ENCODE measurements around the gene SULF2.

The SULF2 gene

DNA sequence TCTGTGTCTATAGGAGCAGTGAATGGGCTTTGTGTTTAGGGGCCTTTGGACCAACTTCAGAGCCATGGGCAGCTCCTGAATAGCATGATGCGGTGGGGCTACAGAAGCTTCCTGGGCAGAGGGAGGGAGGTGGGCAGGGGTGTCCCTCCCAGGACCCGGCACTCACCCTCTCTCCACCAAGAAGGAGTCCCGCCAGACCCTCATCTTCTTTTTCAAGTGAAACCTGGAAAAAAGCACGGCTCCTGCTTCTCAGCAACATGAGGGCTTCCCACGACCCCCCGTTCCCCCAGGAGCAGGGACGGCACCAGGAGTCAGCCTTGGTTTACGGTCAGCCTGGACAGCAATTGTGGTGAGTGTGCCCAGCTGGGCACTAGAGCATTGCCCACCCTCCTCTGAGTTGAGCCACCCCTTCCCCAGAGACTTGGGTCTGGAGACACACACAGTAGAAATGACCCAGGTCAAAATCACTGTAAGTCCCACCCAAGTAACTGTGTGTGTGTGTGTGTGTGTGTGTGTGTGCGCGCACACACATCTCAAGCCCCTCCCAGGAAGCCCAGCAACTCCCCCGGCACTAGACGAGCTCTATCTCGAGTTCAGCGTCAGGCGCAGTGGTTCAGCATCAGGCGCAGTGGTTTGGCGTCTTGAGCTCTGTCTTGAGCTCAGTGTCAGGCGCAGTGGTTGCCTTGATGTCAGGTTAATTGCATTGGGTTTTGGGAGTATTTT lies 108.2 kb downstream of the SULF2 start:
- no peaks in the 10 kb centered on the region for H3K4me1 ChIP-seq (ENCODE audit: control insufficient read depth in 2 of 2, insufficient read depth in 2 of 2, low read length in 2 of 2)
- peaks cover 0 to 7% of the 10 kb centered on the region in 2 donors for H3K36me3 ChIP-seq (ENCODE audit: control insufficient read depth in 2 of 2, insufficient read depth in 2 of 2, low read length in 2 of 2)

DNA sequence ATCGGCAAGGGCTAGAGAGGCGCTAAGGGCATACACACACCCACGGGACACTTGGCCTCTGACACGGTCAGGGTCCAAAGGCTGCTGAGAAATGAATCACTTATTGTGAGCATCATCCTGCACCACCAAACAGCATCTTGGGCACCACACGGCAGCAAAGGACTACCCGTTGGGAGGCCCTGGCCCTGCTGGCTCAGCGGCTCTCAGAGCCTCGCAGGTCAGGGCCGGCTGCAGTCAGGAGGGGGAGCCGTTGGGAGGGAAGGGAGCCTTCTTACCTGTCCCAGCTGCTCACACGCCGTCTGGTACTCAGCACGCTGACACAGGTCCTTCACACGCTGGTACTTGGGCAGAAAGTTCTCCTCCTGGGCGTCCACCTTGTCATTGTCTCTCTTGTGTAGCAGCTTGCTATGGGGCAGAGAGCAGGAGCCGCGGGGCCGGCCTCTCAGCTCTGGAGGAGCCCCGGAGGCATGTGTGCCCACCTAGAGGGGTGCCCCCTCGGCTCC lies 109.0 kb downstream of the SULF2 start:
- no peaks in the 10 kb centered on the region for H3K9me3 ChIP-seq (ENCODE audit: control insufficient read depth in 2 of 2, low read length in 2 of 2)
- H3K4me1 ChIP-seq (ENCODE audit: control insufficient read depth in 2 of 2, insufficient read depth in 2 of 2, low read length in 2 of 2) = no peaks in the 10 kb centered on the region
- H3K27me3 ChIP-seq (ENCODE audit: control insufficient read depth in 2 of 2, insufficient read depth in 2 of 2, low read length in 2 of 2) = no peaks in the 10 kb centered on the region
- no peak overlapping the region for H3K9ac ChIP-seq (ENCODE audit: low read depth in 1 of 2, low read length in 2 of 2)
- H3K27ac ChIP-seq (ENCODE audit: low read depth in 2 of 2, low read length in 2 of 2) = no peak overlapping the region
- peaks cover 0 to 7% of the 10 kb centered on the region in 2 donors for H3K36me3 ChIP-seq (ENCODE audit: control insufficient read depth in 2 of 2, insufficient read depth in 2 of 2, low read length in 2 of 2)
- no peak overlapping the region for H3K4me3 ChIP-seq (ENCODE audit: low read length in 2 of 2)

More for the DNA sequence above, 108.2 kb downstream of the SULF2 start:
- no peak overlapping the region for H3K9ac ChIP-seq (ENCODE audit: low read depth in 1 of 2, low read length in 2 of 2)
- H3K27me3 ChIP-seq (ENCODE audit: control insufficient read depth in 2 of 2, insufficient read depth in 2 of 2, low read length in 2 of 2) = no peaks in the 10 kb centered on the region
- no peak overlapping the region for H3K27ac ChIP-seq (ENCODE audit: low read depth in 2 of 2, low read length in 2 of 2)
- H3K9me3 ChIP-seq (ENCODE audit: control insufficient read depth in 2 of 2, low read length in 2 of 2) = no peaks in the 10 kb centered on the region
- no peak overlapping the region for H3K4me3 ChIP-seq (ENCODE audit: low read length in 2 of 2)

DNA sequence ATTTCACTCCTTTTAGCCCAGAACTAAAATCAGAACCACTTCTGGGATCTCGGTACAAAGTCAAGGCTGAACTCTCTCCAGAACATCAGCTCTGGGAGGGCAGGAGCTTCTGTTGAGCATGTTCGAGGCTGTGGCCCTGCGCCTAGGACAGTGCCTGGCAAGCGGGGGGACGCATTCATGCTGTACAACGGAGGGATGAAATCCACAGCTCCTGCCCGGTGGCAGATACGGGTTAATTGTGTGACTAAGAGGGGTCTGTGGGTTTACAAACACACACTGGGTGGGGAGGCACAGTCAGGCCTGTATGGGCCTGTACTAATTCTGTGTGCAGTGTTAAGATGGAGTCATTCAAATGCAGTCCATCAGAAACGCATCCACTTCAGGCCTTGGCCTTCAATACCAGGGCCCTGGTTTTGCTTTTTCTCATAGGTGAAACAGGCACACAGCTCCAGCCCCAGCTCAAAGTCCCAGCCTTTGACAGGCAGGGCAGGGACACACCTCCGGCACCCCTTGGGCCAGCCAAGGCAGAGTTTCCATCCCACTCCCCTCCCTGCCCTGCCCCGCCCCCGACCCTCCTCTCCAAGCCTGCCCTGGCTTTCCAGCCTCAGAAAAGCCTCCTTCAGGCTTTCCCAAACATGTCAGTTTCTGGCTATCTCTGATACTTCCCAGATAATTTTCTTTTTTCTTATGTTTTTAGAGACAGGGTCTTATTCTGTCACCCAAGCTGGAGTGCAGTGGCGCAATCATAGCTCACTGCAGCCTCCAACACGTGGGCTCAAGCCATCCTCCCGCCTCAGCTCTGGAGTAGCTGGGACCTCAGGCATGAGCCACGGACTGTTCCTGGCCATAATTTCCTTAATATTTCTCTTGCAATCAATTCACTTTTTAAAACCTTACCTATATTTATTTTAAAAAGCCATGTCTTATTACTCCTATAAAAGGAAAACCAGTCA lies 109.8 kb downstream of the SULF2 start:
- no peak overlapping the region for H3K4me3 ChIP-seq (ENCODE audit: low read length in 2 of 2)
- no peaks in the 10 kb centered on the region for H3K27me3 ChIP-seq (ENCODE audit: control insufficient read depth in 2 of 2, insufficient read depth in 2 of 2, low read length in 2 of 2)
- no peaks in the 10 kb centered on the region for H3K9me3 ChIP-seq (ENCODE audit: control insufficient read depth in 2 of 2, low read length in 2 of 2)
- H3K9ac ChIP-seq (ENCODE audit: low read depth in 1 of 2, low read length in 2 of 2) = no peak overlapping the region
- H3K36me3 ChIP-seq (ENCODE audit: control insufficient read depth in 2 of 2, insufficient read depth in 2 of 2, low read length in 2 of 2) = peaks cover 0 to 4% of the 10 kb centered on the region in 2 donors
- no peaks in the 10 kb centered on the region for H3K4me1 ChIP-seq (ENCODE audit: control insufficient read depth in 2 of 2, insufficient read depth in 2 of 2, low read length in 2 of 2)
- H3K27ac ChIP-seq (ENCODE audit: low read depth in 2 of 2, low read length in 2 of 2) = no peak overlapping the region

DNA sequence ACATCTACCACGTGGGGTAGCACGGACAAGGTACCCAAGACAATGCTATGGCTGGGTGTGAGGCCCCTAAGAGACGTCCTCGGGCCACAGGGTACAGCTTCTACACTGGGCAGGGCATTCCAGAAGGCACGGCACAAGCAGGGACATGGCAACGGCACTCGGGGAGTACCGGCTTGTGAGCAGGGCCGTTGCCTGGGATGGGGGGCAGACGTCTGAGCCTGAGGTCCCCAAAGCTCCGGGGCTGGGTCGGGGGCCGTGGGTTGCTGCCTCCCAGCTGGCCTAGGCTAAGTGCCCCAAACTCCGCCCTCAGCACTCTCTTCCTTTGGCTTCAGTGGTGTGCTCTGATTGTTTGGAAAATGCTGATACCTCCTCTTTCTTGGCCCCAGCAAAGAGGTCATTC lies 110.6 kb downstream of the SULF2 start:
- H3K36me3 ChIP-seq (ENCODE audit: control insufficient read depth in 2 of 2, insufficient read depth in 2 of 2, low read length in 2 of 2) = peaks cover 0 to 2% of the 10 kb centered on the region in 2 donors
- no peak overlapping the region for H3K27ac ChIP-seq (ENCODE audit: low read depth in 2 of 2, low read length in 2 of 2)
- no peaks in the 10 kb centered on the region for H3K4me1 ChIP-seq (ENCODE audit: control insufficient read depth in 2 of 2, insufficient read depth in 2 of 2, low read length in 2 of 2)
- H3K9ac ChIP-seq (ENCODE audit: low read depth in 1 of 2, low read length in 2 of 2) = no peak overlapping the region
- H3K9me3 ChIP-seq (ENCODE audit: control insufficient read depth in 2 of 2, low read length in 2 of 2) = no peaks in the 10 kb centered on the region
- H3K4me3 ChIP-seq (ENCODE audit: low read length in 2 of 2) = no peak overlapping the region
- no peaks in the 10 kb centered on the region for H3K27me3 ChIP-seq (ENCODE audit: control insufficient read depth in 2 of 2, insufficient read depth in 2 of 2, low read length in 2 of 2)

DNA sequence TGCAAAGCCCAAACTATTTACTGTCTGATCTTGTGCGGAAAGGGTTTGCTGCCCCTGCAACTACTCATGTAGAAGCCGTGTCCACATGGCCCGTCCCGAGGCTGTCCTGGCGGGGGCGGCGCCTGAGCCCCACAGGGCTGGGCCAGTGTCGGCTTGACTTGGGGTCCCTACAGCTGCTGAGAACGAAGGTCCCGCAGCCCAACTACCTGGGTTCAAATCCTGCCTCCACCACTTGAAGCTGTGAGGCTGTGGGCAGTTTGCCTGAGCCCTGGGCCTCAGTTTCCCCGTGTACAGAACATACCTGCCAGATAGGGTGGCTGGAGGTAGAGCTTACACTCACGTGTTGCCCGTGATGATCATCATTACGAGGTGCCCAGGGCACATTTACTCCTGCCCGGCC lies 111.1 kb downstream of the SULF2 start:
- Histone ChIP-seq H3K36me3 (ENCODE audit: control insufficient read depth in 2 of 2, insufficient read depth in 2 of 2, low read length in 2 of 2) (peaks cover 0 to 2% of the 10 kb centered on the region in 2 donors), H3K27ac (ENCODE audit: low read depth in 2 of 2, low read length in 2 of 2) (no peak overlapping the region), H3K4me3 (ENCODE audit: low read length in 2 of 2) (no peak overlapping the region), H3K4me1 (ENCODE audit: control insufficient read depth in 2 of 2, insufficient read depth in 2 of 2, low read length in 2 of 2) (no peaks in the 10 kb centered on the region), H3K27me3 (ENCODE audit: control insufficient read depth in 2 of 2, insufficient read depth in 2 of 2, low read length in 2 of 2) (no peaks in the 10 kb centered on the region), H3K9ac (ENCODE audit: low read depth in 1 of 2, low read length in 2 of 2) (no peak overlapping the region), H3K9me3 (ENCODE audit: control insufficient read depth in 2 of 2, low read length in 2 of 2) (no peaks in the 10 kb centered on the region)

DNA sequence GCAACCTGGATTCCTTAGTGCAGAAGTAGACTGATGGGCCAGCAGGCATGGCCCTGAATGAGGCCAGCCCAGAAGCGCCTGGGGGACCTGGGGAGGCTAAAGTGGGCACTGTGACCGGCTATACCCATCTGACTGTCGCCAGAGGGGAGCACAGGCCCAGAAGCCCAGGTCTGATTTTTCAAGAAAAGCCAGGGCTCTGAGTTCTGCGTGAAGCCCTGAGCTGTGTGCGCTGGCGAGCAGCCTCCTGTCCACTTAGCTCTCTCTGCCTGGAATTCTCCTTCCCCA lies 111.7 kb downstream of the SULF2 start:
- H3K36me3 ChIP-seq (ENCODE audit: control insufficient read depth in 2 of 2, insufficient read depth in 2 of 2, low read length in 2 of 2) = peaks cover 0 to 3% of the 10 kb centered on the region in 2 donors
- H3K9ac ChIP-seq (ENCODE audit: low read depth in 1 of 2, low read length in 2 of 2) = no peak overlapping the region
- H3K4me3 ChIP-seq (ENCODE audit: low read length in 2 of 2) = no peak overlapping the region
- no peaks in the 10 kb centered on the region for H3K27me3 ChIP-seq (ENCODE audit: control insufficient read depth in 2 of 2, insufficient read depth in 2 of 2, low read length in 2 of 2)
- H3K27ac ChIP-seq (ENCODE audit: low read depth in 2 of 2, low read length in 2 of 2) = no peak overlapping the region
- H3K4me1 ChIP-seq (ENCODE audit: control insufficient read depth in 2 of 2, insufficient read depth in 2 of 2, low read length in 2 of 2) = no peaks in the 10 kb centered on the region
- H3K9me3 ChIP-seq (ENCODE audit: control insufficient read depth in 2 of 2, low read length in 2 of 2) = no peaks in the 10 kb centered on the region

DNA sequence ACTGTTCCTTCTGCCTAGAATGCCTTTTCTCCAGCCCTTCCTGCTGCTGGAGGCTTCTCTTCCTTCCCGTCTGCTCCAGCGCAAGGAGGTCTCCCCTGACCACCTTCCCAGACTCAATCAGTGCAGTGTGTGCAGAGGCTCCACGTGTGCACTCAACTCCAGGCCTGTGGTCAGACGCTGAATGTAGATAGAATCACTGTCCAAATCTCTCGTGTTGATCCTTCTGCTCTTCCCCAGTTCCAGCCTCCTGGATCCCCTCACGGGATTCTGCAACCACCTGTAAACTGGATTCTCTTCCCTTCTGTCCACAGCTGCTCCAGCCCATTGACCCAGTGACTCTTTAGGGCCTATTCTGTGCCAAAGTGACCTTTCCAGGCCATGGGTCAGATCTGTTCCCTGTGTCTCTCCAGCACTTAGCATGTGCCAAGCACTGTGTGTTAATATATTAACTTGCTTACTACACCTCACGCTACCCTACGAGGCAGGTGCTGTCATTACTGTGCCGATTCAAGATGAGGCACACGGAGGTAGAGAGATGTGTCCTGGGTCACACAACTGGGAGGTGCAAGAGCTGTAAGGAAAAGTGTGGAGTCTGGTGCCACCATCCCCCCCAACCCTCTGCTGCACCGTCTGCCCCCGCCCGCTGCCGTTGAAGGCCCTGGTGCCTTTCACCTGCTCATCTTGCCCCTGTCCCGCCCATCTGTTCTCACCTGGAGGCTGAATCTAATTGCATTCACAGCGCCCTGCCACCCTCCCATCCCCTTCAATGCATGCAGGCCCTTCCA lies 112.2 kb downstream of the SULF2 start:
- no peaks in the 10 kb centered on the region for H3K9me3 ChIP-seq (ENCODE audit: control insufficient read depth in 2 of 2, low read length in 2 of 2)
- no peaks in the 10 kb centered on the region for H3K4me1 ChIP-seq (ENCODE audit: control insufficient read depth in 2 of 2, insufficient read depth in 2 of 2, low read length in 2 of 2)
- H3K27ac ChIP-seq (ENCODE audit: low read depth in 2 of 2, low read length in 2 of 2) = no peak overlapping the region
- H3K9ac ChIP-seq (ENCODE audit: low read depth in 1 of 2, low read length in 2 of 2) = no peak overlapping the region
- H3K4me3 ChIP-seq (ENCODE audit: low read length in 2 of 2) = no peak overlapping the region
- peaks cover 0 to 3% of the 10 kb centered on the region in 2 donors for H3K36me3 ChIP-seq (ENCODE audit: control insufficient read depth in 2 of 2, insufficient read depth in 2 of 2, low read length in 2 of 2)
- H3K27me3 ChIP-seq (ENCODE audit: control insufficient read depth in 2 of 2, insufficient read depth in 2 of 2, low read length in 2 of 2) = no peaks in the 10 kb centered on the region

DNA sequence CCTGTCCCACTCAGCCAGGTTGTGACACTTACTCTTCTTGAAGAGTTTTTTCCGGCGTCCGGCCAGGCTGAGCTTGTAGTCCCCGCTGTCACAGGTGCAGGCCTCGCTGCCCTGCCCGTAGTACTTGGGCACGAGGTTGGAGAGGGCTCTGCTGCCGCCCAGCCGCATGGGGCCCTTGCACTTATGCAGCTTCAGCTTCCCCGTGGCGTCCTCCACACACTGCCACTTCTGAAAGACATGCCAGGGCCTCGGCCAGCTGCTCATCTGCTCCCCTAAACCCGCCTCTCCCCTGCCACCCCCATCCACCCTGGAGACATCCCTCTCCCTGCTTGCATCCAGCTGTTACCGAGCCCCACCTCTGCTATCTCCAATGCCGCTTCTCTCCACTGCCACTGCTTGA lies 113.1 kb downstream of the SULF2 start:
- no peak overlapping the region for H3K27ac ChIP-seq (ENCODE audit: low read depth in 2 of 2, low read length in 2 of 2)
- no peaks in the 10 kb centered on the region for H3K9me3 ChIP-seq (ENCODE audit: control insufficient read depth in 2 of 2, low read length in 2 of 2)
- no peaks in the 10 kb centered on the region for H3K4me1 ChIP-seq (ENCODE audit: control insufficient read depth in 2 of 2, insufficient read depth in 2 of 2, low read length in 2 of 2)
- no peak overlapping the region for H3K4me3 ChIP-seq (ENCODE audit: low read length in 2 of 2)
- peaks cover 0 to 3% of the 10 kb centered on the region in 2 donors for H3K36me3 ChIP-seq (ENCODE audit: control insufficient read depth in 2 of 2, insufficient read depth in 2 of 2, low read length in 2 of 2)
- H3K27me3 ChIP-seq (ENCODE audit: control insufficient read depth in 2 of 2, insufficient read depth in 2 of 2, low read length in 2 of 2) = no peaks in the 10 kb centered on the region
- H3K9ac ChIP-seq (ENCODE audit: low read depth in 1 of 2, low read length in 2 of 2) = no peak overlapping the region

DNA sequence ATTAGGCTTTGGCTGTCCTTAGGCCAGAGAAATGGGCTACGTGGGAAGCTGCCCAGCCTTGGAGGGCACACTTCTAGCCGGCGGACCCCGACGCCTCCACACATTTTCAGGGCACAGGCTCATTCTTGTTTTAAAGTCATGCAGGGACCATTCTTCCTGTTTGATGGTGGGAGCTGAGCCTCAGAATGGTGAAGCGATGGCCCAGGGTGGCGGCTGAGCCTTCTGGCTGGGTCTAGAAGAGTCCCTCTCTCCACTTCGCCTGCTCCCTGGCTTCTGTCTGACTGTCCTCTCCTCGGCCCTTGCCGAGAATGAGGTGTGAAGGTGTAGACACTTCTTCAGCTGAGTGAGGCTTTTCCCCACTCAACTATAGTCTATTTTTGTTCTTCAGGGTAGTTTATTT lies 114.4 kb downstream of the SULF2 start:
- no peak overlapping the region for H3K27ac ChIP-seq (ENCODE audit: low read depth in 2 of 2, low read length in 2 of 2)
- H3K9me3 ChIP-seq (ENCODE audit: control insufficient read depth in 2 of 2, low read length in 2 of 2) = no peaks in the 10 kb centered on the region
- no peak overlapping the region for H3K4me3 ChIP-seq (ENCODE audit: low read length in 2 of 2)
- H3K4me1 ChIP-seq (ENCODE audit: control insufficient read depth in 2 of 2, insufficient read depth in 2 of 2, low read length in 2 of 2) = no peaks in the 10 kb centered on the region
- no peaks in the 10 kb centered on the region for H3K27me3 ChIP-seq (ENCODE audit: control insufficient read depth in 2 of 2, insufficient read depth in 2 of 2, low read length in 2 of 2)
- H3K9ac ChIP-seq (ENCODE audit: low read depth in 1 of 2, low read length in 2 of 2) = no peak overlapping the region
- H3K36me3 ChIP-seq (ENCODE audit: control insufficient read depth in 2 of 2, insufficient read depth in 2 of 2, low read length in 2 of 2) = peaks cover 0 to 3% of the 10 kb centered on the region in 2 donors

Data from mucosa of rectum (tissue), 2 donors.